DMS53 (cell line): ENCODE measurements around the gene TM9SF3.

Experiments
- DNase-seq: peaks from one replicate; lab custom pipeline; 2025; lab: John Stamatoyannopoulos, UW

The TM9SF3 gene

GRCh38 chr10:96470116-96470743 lies 116.6 kb downstream of the TM9SF3 start:
- DNase-seq = peak; percentile 71

DNA sequence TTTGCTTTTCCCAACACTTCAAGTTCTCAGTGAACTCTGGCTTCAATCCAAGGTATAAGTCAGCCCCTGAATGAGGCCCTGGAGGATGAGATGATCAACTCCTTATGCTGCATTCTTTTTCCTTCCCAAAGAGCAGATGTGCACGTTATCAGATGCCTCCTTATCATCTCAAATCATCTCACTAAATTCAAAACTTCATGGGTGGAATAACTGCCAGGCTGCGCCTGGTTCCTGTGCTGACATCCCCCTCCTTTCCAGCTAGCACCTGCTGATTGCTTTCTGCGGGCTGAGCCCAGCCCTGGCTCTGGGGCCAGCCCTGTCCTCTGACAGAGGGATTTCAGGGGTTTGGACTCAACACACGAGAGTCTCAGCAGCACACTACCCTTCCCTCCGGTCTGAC lies 118.0 kb downstream of the TM9SF3 start:
- DNase-seq = no peak
